Bronchial epithelial cell (primary cell): ENCODE data around the gene SALL3. TPM values are rescaled to one million over a fixed set of nuclear protein-coding genes. Genes with fewer than 3 reads are reported as not detected.

Experiments
- DNase-seq: peaks from one replicate; pipeline ENCODE4 v3.0.0-alpha.2; 2010; ENCODE audit warnings: low read depth
- FAIRE-seq: peaks from 2 replicates; lab custom pipeline; 2011; peaks lifted over from hg19 to GRCh38; lab: Jason Lieb, UNC
- H3K27me3 ChIP-seq: 2 replicates; pipeline ENCODE4 v1.5.1; 2011; ENCODE audit warnings: low read length; ENCODE audit not compliant: control insufficient read depth, insufficient read depth
- H3K36me3 ChIP-seq: 2 replicates; pipeline ENCODE4 v1.5.1; 2011; ENCODE audit warnings: low read length; ENCODE audit not compliant: control insufficient read depth, insufficient read depth
- H3K4me3 ChIP-seq: 2 replicates; pipeline ENCODE4 v1.5.1; 2011; ENCODE audit warnings: mild to moderate bottlenecking, low read depth, low read length, control low read depth
- total RNA-seq: library from RNA; depleted of rRNA; stranded (reverse); fragments of >200 nt; gene quantifications from 2 replicates; pipeline ENCODE4 v1.2.1, GENCODE V29; 2014
- TF ChIP-seq, protein P1 (sequence below): IDR thresholded peaks from 2 replicates; pipeline ENCODE4 v1.5.1; 2011; ENCODE audit warnings: mild to moderate bottlenecking, moderate library complexity, low read length, control low read depth, inconsistent platforms; ENCODE audit not compliant: insufficient read depth, severe bottlenecking

Gene SALL3
- total RNA-seq, 1 donor from 2014 or later: not detected

DNA sequence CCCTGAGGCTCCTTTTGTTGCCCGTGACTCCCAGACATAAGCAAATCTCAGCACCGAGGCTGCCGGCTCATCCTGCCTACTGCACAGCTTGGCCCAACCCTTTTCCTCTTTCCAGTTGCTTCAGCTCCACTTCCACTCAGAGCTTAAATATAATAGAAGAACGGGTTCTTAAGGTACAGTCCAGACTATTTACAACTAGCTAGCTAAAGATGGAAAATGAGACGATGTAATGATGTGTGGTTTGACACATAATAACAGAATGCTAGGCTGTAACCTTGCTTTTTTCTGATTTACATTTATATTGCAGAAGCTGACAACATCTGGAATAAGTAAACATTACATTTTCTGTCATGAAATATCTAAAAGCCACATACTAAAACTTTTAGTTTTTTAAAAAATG, 62.7 kb downstream of the SALL3 start:
- FAIRE-seq (no peak), DNase-seq (no peak)
- TF ChIP-seq, protein P1, sequence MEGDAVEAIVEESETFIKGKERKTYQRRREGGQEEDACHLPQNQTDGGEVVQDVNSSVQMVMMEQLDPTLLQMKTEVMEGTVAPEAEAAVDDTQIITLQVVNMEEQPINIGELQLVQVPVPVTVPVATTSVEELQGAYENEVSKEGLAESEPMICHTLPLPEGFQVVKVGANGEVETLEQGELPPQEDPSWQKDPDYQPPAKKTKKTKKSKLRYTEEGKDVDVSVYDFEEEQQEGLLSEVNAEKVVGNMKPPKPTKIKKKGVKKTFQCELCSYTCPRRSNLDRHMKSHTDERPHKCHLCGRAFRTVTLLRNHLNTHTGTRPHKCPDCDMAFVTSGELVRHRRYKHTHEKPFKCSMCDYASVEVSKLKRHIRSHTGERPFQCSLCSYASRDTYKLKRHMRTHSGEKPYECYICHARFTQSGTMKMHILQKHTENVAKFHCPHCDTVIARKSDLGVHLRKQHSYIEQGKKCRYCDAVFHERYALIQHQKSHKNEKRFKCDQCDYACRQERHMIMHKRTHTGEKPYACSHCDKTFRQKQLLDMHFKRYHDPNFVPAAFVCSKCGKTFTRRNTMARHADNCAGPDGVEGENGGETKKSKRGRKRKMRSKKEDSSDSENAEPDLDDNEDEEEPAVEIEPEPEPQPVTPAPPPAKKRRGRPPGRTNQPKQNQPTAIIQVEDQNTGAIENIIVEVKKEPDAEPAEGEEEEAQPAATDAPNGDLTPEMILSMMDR: no peak
- H3K36me3 ChIP-seq: no peaks in the 10 kb centered on the region
- H3K27me3 ChIP-seq: no peaks in the 10 kb centered on the region
- H3K4me3 ChIP-seq: no peak overlapping the region

- Histone ChIP-seq H3K4me3 (no peak overlapping the region), H3K27me3 (no peaks in the 10 kb centered on the region), H3K36me3 (no peaks in the 10 kb centered on the region)
- TF ChIP-seq, protein P1: no peak
- no peak for FAIRE-seq
- DNase-seq: no peak
Measured at GRCh38 chr18:79043288-79043687, 63.7 kb downstream of the SALL3 start.

- Histone ChIP-seq H3K27me3 (no peaks in the 10 kb centered on the region), H3K36me3 (no peaks in the 10 kb centered on the region), H3K4me3 (no peak overlapping the region)
- DNase-seq (no peak), FAIRE-seq (no peak)
- TF ChIP-seq, protein P1: no peak
Measured at GRCh38 chr18:79046522-79046921, 66.9 kb downstream of the SALL3 start.

DNA sequence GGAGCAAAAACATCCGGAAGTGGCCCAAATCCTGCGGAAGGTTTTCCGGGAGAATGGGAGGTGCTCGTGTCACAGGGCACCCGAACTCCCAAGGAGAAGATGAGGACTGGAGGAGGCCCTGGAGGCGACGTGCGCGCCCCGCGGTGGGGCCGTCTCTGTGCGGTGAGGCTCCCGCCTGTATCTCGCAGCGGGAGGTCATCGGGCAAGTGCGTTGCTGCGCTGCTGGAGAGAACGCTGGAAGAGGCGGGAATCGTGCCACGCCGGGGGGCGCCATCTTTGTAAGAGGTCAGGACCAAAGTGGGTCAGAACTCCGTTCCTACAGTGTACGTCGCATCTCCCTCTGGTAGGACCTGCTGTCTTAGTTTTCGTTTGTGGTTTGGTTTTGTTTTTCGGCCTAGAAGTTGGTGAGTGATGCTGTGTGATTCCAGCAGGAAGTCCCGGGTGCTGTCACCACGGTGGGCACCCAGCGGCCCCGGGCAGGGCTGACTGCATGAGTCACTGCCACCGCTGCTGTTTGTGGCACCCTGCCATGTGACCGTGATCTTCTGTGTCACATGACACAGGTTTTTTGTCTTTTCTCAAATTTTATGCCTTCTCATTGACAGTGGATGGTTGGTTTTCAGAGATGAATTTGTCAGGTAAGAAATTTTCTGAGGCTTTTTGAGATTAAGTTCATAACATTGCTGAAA, 68.1 kb downstream of the SALL3 start:
- H3K27me3 ChIP-seq: no peaks in the 10 kb centered on the region
- FAIRE-seq (no peak), DNase-seq (no peak)
- H3K36me3 ChIP-seq: no peaks in the 10 kb centered on the region
- TF ChIP-seq, protein P1: no peak
- H3K4me3 ChIP-seq: no peak overlapping the region

DNA sequence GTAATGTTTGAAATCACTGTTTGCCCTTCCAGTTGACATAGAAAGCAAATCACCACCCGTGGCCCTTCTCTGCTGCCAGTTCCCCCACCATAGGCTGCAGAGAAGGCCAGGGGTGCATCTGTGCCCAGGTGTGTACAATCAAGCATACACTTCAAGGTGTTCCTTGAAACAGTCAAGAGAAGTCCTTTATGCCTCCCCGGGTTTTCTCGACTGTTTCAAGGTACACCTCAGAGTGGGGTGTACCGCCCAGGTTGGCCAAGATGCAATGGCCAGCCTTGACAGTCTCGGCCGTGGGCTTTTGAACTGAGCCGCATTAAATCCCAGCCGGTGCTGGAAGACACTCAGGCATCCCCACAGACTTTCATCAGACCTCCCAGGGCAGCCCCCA, 68.6 kb downstream of the SALL3 start:
- Histone ChIP-seq H3K4me3 (no peak overlapping the region), H3K36me3 (no peaks in the 10 kb centered on the region), H3K27me3 (no peaks in the 10 kb centered on the region)
- TF ChIP-seq, protein P1: no peak
- DNase-seq (no peak), FAIRE-seq (no peak)

- no peaks in the 10 kb centered on the region for H3K36me3 ChIP-seq
- FAIRE-seq: no peak
- TF ChIP-seq, protein P1: no peak
- no peaks in the 10 kb centered on the region for H3K27me3 ChIP-seq
- no peak for DNase-seq
- H3K4me3 ChIP-seq: no peak overlapping the region
Measured at GRCh38 chr18:79049506-79049905, 69.9 kb downstream of the SALL3 start.
